Stimulated activated CD4-positive, alpha-beta T cell treated with anti-CD3 and anti-CD28 coated beads, Interleukin-1b, Interleukin-23, amount 100 ng/mL, for 24 hours (primary cell): ENCODE results near the gene TP53INP2.
"Not testable (repeated sequence)": the region's sequence is repeated elsewhere in the genome, so short reads cannot be mapped to it uniquely, and the experiment has no call there.

ENCODE experiments used
- DNase-seq, 4 experiments: peaks; one replicate each; pipeline ENCODE4 v3.0.0-alpha.2; 2020; ENCODE audit warnings: low read depth in 4 of 4, low spot score in 1 of 4

The TP53INP2 gene

GRCh38 chr20:34704177-34705007 lies at the start of gene TP53INP2:
Gene TP53INP2, plus strand, starts transcription at chr20:34704344. Its CDS starts 4,396 bp downstream, at chr20:34708740.
- DNase-seq, result peak; percentile 57 to 70 (median 64)

GRCh38 chr20:34658654-34659053 lies 45.5 kb upstream of the TP53INP2 start:
- not testable (repeated sequence) for DNase-seq

- DNase-seq, result not testable (repeated sequence)
Observed at GRCh38 chr20:34661811-34662210, 42.3 kb upstream of the TP53INP2 start.

GRCh38 chr20:34663213-34663943 lies 40.8 kb upstream of the TP53INP2 start:
- DNase-seq, result no peak

- DNase-seq, result not testable (repeated sequence)
Observed at GRCh38 chr20:34664751-34665150, 39.4 kb upstream of the TP53INP2 start.

GRCh38 chr20:34669094-34669493 lies 35.0 kb upstream of the TP53INP2 start:
- no peak for DNase-seq

GRCh38 chr20:34673412-34673811 lies 30.7 kb upstream of the TP53INP2 start:
- no peak for DNase-seq

- DNase-seq, result no peak
Observed at GRCh38 chr20:34675561-34675960, 28.6 kb upstream of the TP53INP2 start.

GRCh38 chr20:34675993-34676641 lies 28.0 kb upstream of the TP53INP2 start:
- DNase-seq, result no peak

GRCh38 chr20:34676642-34677373 lies 27.3 kb upstream of the TP53INP2 start, which contains the start of gene PIGU:
Gene PIGU, minus strand, starts transcription at chr20:34677092. Its CDS starts 7 bp downstream, at chr20:34677085.
- peak; percentile 83 to 94 (median 90) for DNase-seq

- no peak for DNase-seq
Observed at GRCh38 chr20:34680586-34681175, 23.5 kb upstream of the TP53INP2 start.

GRCh38 chr20:34683667-34684066 lies 20.5 kb upstream of the TP53INP2 start:
- DNase-seq, result no peak

- no peak for DNase-seq
Observed at GRCh38 chr20:34689486-34689885, 14.7 kb upstream of the TP53INP2 start.

GRCh38 chr20:34691838-34692237 lies 12.3 kb upstream of the TP53INP2 start:
- DNase-seq, result no peak

GRCh38 chr20:34693414-34693813 lies 10.7 kb upstream of the TP53INP2 start:
- DNase-seq, result no peak

GRCh38 chr20:34701405-34702085 lies 2.6 kb upstream of the TP53INP2 start:
- DNase-seq, result no peak

- DNase-seq, result no peak
Observed at GRCh38 chr20:34703061-34703423, 1.1 kb upstream of the TP53INP2 start.

GRCh38 chr20:34703424-34704176 lies 544 bp upstream of the TP53INP2 start:
- no peak for DNase-seq

GRCh38 chr20:34705008-34705396 lies 858 bp downstream of the TP53INP2 start:
- no peak for DNase-seq
